ENCODE data around the gene ZDHHC11B.
"Not testable (repeated sequence)": the region's sequence is repeated elsewhere in the genome, so short reads cannot be mapped to it uniquely, and the experiment has no call there.

ZDHHC11B gene, protein sequence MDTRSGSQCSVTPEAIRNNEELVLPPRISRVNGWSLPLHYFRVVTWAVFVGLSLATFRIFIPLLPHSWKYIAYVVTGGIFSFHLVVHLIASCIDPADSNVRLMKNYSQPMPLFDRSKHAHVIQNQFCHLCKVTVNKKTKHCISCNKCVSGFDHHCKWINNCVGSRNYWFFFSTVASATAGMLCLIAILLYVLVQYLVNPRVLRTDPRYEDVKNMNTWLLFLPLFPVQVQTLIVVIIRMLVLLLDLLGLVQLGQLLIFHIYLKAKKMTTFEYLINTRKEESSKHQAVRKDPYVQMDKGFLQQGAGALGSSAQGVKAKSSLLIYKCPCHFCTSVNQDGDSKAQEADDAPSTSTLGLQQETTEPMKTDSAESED

DNA sequence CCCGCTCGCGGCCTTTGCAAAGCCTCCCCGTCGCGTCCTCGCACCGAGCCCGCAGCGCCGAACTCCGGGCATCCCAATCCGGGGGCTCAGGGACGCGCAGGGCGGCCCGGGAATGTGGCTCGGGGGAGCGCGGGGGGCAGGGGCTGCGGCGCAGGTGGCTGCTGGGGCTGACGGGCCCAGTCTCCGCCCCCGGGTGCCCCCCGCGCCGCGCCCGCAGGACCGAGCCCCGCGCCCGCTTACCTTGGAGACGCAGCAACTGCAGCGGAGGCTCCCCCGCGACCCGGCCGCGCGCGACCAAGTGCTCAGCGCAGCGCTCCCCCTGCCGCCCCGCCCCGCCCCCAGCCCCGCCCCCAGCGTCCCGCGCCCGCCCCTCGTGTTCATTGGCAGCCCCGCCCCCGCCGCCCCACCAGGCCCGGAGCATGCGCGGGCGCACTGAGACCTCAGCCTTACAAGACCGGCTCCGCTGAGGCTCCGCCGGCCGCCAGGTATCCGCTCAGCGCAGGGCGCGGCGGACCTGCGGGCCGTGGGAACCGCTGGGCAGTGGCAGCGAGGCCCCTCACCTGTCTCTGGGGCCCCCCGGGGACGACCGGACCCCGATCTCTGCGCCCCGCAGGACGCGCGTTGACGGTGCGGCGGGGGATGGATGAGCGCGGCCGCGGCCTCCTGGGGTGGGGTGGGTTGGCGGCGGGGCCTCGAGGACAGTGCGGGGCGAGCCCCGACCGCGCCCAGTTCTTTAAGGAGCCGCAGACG, at the start of gene ZDHHC11B:
Gene ZDHHC11B, minus strand, starts transcription at position 302 of the 750 bp plus-strand sequence. CDS start 17,810 bp downstream, outside the sequence.
- DNase-seq = peak; percentile 90

DNA sequence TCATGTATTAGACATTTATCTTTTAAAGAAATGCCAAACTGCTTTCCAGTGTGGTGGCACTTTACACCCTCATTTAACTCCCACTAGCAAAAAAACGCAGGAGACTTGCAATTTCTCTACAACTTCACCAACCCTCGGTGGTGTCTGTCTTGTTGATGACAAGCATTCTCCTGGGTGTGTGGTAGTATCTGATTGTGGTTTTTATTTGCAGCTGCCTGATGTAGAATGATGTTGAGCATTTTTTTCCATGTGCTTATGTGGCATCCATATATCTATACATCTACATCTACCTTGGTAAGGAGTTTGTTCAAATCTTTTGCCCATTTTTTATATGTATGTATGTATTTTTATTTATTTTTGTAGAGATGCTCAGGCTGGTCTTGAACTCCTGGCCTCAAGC, 49.5 kb upstream of the ZDHHC11B start:
- DNase-seq = not testable (repeated sequence)

DNA sequence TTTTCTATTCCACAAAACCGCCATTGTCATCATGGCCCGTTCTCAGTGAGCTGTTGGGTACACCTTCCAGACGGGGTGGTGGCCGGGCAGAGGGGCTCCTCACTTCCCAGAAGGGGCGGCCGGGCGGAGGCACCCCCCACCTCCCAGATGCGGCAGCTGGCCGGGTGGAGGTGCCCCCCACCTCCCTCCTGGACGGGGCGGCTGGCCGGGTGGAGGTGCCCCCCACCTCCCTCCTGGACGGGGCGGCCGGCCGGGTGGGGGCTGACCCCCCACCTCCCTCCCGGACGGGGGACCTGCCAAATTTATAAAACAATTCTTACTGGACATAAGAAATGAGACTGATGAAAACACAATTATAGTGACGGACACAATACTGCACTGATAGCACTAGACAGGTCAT, 43.7 kb upstream of the ZDHHC11B start:
- not testable (repeated sequence) for DNase-seq

DNA sequence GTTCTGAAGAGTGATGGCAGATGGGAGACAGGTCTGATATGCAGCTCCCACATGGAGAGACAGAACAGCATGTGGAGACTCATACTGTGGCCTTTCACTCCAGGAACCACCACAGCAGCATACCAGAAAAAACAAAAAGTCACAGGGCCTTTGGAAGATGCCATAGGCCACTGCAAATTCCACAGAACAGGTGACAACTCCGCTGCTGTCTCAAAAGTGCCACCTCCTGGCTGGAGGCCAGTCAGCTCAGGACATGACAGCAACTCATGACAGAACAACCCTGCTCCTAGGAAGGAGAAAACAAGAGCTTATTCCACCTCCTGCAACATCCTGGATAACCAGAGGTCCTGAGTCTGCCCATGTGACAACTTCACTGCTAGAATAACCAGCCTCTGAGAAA, 41.0 kb upstream of the ZDHHC11B start:
- not testable (repeated sequence) for DNase-seq

DNA sequence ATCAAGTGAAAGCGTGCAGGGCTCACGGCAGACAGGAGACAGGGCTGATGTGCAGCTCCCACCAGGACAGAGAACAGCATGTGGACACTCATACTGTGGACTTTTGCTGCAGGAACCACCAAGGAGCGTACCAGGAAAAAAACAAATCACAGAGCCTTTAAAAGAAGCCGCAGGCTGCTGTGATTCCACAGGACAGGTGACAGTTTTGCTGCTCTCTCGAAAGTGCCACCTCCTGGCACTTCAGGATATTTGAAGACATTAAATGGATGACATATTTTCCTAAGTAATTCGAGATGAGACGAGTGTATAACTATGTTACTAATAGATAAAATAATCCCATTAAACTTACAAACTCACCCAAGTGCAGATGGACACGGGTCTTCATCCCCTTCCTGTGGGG, 37.0 kb upstream of the ZDHHC11B start:
- DNase-seq = no peak

DNA sequence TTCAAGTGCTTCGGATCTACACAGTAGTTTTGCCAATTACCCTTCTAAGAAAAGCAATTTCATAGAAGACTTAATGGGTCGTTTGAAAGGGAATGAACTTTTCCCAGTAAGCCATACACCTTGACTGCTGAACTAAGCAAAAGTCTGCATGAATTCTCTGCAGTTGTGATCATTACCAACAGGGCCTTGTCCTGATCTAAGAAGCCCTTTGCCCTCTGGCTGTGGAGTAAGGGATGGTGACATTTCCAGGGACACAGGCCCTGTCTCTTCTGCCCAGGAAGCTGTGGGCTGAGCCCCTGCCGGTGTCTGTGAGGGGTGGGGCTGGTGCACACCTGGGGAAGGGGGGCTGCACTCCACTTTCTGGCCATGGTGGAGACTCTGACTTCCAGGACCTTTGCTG, 35.7 kb upstream of the ZDHHC11B start:
- DNase-seq = no peak

DNA sequence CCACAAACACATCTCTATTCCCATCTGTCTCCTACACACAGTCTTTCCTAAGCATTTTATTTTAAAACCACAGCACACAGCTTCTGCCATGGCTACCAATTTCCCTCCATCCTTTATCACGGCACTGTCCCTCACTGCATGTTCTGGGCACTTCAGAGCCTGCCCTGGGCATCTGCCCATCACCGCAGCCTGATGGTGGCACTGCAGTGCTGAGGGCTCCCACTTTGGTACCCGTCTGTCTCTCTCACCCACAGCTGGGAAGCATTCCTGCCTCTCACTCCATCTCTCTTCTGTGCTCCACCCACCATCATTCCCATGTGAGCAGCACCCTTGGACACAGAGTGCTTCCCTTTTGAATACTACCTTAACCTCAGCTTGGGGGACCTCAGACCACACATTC, 34.5 kb upstream of the ZDHHC11B start:
- no peak for DNase-seq

DNA sequence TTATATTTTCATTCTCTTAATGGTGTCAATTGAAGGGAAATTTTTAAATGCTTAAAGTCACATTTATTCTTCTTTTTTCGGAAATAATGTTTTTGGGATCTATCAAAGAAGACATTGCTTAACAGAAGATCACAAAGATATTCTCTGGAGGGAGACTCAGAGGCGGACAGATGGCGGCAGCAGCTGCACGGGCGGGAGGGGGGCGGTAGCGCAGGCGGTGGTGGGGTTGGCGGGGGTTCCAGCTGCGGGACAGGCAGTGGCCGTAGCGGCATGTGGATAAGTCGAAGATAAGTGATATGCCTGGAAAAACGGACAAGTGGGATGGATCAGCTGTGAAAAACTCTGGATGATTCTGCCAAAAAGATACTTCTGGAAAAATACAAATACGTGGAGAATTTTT, 31.6 kb upstream of the ZDHHC11B start:
- DNase-seq = no peak

DNA sequence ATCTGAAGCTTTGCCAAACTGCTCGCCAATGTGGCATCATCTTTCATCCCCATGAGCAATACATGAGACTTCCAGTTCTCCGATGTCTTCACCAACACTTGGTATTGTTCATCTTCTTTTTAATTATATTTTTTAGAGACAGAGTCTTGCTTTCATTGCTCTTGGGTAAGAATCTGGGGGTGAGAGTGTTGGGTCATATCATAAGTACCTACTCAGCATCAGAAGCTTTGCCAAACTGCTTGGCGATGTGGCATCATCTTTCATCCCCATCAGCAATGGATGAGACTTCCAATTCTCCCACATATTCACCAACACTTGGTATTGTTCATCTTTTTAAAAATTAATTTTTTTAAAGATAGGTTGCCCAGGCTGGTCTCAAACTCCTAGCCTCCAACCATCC, 30.9 kb upstream of the ZDHHC11B start:
- no peak for DNase-seq

DNA sequence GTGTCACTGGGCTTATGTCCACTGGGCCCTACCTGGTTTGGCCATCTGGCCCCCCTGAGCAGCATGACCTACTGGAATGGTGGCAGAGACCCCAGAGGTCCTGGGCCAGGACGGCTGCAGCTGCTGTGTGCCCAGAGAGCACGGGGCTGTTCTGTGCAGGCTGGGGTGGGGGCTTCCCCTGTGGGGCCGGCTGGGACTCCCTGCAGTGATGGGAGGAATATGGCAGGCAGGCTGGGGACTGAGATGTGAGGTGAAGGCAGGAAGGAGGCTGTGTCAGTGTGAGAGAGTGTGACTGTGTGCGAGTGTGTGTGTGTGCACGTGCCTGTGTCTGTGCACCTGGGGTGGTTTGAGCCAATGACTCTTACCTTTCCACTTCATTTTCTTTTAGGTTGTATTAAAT, 29.0 kb upstream of the ZDHHC11B start:
- DNase-seq = not testable (repeated sequence)

DNA sequence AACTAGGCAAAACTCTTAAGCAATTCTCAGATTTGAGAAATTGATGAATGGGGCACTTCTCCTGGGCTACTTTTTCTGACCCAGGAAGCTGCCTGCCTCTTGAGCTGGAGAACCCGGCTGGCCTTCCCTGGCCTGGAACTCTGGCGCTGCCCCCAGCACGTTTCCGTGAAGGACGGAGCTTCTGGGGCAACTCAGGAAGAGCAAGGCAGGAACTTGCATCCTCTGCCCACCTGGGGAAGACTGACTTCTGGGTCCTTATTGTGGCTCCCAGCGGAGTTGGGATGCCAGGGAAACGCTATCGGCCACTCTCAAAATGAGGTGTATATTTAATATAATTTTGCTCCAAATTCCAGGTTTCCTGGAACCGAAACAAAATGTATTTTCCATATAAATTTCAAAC, 26.9 kb upstream of the ZDHHC11B start:
- DNase-seq = not testable (repeated sequence)

DNA sequence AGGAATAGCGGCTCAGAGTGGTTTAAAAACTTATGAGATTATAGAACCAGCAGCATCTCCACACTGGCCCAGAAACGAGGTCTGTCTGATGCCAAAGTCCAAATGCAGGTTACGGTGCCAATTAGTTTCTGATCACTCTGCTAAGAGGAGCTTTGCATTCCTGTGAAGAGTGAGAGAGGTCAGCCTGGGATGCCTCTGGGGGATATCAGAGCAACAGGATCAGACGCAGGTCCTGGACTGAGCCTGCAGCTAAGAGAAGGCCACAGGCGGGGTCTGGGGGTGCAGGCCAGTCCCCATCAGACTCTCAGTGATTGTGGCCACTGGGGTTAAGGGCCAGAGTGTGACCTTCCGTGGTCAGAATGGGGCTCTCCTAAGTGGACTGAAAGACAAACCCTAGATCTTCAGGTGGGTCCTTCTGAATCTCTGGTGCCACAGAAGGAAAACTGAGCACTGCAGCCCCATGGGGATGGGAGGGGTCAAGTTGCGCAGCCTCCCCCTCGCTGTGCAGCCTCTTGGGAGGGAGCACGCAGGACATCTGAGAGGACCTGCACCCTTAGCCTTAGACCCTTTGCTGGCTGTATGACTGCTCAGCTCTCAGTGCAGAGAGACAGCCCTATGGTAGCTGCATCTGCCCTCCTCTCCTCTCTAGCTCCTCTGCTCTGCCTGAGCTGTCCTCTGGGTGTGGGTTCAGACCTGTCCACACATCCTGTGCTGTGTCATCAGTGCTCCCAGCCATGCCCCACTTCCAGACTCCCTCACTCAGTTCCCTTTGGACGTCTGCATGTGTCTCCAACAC, 23.4 kb upstream of the ZDHHC11B start:
- not testable (repeated sequence) for DNase-seq

DNA sequence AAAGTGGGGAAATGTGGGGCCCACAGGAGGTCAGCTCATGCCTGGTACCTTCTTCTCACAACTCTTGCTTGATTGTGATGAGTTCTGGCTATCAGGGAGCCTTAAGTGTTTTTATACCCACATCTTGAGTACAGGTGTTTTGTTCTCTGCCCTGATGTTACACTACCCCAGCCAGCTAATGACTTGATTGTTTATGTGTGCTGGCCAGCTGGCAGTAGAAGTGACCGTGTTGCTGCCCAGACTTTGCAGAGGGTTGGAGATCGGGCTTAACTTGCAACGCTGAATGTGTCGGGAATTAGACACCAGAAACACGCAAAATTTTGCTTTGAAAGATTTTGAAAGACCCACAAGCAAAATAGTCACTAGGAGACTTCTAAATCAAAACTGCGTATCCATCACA, 16.9 kb upstream of the ZDHHC11B start:
- DNase-seq = no peak

DNA sequence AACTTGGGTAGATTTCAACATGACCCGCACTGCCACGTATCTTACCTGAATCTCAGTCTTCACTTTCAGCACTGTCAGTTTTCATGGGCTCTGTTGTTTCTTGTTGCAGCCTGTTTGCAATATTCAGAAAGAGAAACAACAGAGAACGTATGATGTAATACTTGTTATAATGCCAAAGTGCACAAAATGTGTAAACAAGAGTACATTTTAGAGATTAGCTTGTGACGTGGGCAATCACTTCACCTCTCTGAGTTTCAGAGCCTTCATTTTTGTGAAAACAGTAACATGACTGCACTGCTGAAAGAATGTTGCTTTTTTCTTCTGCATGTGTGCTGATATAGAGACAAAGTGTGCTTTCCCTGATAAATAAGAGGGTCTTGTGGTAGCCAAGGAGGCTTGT, 16.5 kb upstream of the ZDHHC11B start:
- DNase-seq = not testable (repeated sequence)

DNA sequence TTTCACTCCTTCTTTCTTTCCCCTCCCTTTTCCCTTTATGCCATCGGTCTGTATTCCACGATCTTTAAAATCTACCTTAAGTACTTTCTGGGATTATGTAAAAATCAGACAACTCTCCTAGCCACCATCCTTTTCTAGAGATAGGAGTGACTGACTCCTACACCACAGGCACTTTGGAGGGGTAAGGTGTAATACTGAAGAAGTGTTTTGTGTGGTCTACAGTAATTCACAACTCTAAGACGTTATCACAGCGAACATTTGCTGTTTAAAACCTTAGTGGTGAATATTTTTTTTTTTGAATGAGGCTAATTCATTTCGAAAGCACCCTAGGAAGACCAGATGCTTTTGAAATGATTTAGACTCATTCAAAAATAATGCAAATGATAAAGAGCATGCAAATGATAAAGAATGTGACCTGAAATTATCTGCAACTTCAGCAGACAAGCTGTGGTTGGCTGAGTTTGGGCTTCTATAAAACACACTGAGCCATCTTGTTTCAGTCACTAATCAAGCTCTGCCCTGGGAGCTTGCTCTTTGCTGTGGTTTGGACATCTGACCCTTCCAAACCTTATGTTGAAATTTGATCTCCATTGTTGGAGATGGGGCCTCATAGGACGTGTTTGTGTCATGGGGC, 14.1 kb upstream of the ZDHHC11B start:
- DNase-seq = not testable (repeated sequence)

DNA sequence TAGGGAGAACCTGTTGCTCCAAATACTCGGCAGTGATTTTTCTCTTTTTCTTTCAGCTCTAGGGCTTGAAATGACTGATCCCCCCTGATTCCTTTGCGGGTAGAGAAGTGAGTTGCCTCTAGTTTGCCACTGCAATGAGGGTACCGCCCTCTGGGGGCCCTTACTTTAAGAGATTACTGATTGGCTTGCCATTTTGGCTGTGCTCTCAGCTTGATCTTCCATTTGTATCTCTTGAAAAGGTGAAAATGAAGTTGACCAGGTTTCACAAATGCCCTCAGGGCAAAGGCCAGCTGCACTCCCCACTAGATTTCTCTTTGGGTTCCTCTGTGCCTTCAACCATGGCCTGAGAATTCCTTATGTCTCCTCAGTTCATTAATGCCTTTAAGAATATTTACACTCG, 13.5 kb upstream of the ZDHHC11B start:
- not testable (repeated sequence) for DNase-seq

DNA sequence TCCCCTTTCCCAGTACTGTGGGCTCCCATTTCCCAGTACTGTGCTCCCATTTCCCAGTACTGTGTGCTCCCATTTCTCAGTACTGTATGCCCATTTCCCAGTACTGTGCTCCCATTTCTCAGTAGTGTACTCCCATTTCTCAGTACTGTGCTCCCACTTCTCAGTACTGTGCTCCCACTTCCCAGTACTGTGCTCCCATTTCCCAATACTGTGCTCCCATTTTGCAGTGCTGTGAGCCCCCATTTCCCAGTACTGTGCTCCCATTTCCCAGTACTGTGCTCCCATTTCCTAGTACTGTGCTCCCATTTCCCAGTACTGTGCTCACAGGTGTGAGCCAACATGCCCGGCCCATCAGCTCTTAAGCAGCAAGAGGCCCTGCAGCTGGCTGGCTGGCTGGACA, 11.3 kb upstream of the ZDHHC11B start:
- not testable (repeated sequence) for DNase-seq

DNA sequence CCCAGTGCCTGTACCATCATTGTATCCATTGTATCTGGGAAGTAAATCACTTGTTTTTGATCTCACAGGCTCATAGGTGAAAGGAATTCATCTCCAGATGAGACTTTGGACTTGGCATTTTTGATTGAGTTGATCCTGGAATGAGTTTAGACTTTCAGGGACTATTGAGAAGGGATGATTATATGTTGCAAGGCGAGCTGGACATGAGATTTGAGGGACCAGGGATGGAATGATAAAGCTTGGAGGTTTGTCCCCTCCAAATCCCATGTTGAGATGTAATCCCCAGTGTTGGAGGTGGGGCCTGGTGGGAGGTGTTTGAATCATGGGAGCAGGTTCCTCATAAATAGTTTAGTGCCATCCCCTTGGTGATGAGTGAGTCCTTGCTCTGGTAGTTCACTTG, 10.4 kb upstream of the ZDHHC11B start:
- not testable (repeated sequence) for DNase-seq

DNA sequence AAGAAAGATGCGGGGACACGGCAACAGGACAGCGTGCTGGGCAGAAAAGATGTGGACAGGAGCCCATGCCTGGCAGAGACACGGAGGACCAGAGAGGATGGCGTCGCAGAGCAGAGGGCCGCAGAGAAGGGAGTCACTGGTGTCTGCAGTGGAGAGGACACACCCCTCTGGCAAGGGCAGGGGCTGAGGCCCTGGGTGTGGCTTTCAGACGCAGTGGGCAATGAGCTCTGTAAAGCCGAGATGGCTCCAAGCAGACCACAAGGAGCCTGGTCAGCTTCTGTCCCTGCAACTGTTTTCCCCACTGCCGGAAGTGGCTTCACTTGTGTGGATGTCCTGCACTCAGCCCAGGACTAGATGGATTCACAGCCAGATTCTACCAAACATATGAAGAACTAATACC, 4.2 kb upstream of the ZDHHC11B start:
- not testable (repeated sequence) for DNase-seq

DNA sequence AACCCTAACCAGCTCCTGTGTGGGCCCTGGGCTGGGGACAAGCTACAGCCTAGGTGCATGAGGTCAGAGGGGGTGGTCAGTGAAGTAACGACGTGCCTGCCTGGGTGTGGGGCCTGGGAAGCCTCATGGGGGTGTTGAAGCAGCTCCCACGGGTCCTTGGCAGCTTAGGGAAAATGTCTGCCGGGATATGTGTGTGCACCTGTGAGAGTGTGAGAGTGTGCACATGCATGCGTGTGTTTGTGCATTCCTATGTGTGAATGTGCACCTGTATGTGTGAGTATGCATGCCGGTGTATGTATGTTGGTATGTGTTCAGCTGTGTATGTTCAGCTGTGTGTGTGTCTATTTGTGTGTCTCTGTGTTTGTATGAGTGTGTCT, 3.3 kb upstream of the ZDHHC11B start:
- not testable (repeated sequence) for DNase-seq

DNA sequence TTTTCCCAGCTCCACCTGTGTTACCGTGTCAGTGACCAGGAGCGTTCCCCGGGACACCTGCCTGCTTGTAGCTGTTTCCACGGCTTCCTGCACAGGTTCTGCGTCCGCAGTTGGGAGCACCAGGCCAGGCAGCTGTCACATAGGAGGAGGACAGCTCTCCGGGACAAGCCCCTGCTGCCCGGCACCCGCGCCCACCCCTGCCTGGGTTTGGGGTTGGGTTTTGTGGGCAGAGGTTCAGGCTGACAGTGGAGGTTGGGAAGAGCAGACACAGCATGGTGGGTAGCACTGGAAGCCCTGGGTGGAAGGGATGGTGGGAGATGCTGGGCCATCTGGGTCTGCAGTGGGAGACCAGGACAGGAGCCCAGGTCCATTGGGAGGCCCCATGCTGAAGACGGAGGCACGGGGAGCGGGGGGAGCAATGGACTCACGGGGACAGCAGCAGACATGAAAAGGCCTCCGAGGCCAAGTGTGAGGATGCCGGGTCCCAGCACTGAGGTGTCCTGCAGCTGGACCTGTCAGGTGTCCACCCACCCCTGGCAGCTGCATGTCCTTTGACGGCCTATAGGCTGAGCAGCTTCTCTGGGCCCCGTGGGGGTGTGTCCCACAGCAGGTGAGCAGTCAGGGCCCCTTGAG, 2.8 kb upstream of the ZDHHC11B start:
- not testable (repeated sequence) for DNase-seq

DNA sequence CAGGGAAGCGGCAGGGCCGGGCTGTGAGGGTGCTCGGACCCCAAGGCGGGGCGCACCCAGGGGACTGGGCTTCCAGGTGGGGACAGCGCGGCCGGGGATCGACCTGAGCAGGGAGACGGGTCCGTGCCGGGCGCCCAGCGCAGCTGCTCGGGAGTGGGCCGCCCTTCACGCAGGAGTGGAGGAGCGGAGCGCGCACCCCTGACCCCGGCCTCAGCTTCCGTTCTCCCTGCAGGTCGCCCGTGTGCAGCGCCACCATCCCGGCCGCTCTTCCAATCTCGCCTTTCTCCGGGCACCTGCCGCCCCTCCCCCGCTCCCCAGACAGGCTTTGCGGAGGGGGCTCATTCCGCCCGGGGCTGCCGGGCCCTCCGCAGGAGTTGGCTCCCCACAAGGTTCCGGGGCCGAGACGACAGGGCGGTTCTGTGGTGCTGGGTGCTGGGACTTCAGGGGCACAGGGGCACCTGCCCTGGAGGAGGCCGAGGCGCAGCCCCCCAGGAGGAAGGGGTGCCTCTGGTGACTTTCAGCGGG, 714 bp upstream of the ZDHHC11B start:
- DNase-seq = not testable (repeated sequence)

All from activated gamma-delta T cell treated with Interleukin-2 at 50 U/mL for 16 hours (primary cell).